Glutamatergic neuron (in vitro differentiated cells): ENCODE data around the gene METTL26. TPM values are rescaled to one million over a fixed set of nuclear protein-coding genes. Genes with fewer than 3 reads are reported as not detected.

Source experiments
- DNase-seq: peaks from one replicate; pipeline ENCODE4 v3.0.0; 2022
- H3K27ac Mint-ChIP-seq: one replicate; pipeline ENCODE4 v1.8.0; 2020; ENCODE audit warnings: mild to moderate bottlenecking, mixed read lengths, inconsistent platforms; ENCODE audit not compliant: unreplicated experiment
- H3K27me3 Mint-ChIP-seq: one replicate; pipeline ENCODE4 v1.8.0; 2020; ENCODE audit warnings: mild to moderate bottlenecking, moderate library complexity, mixed read lengths, inconsistent platforms; ENCODE audit not compliant: unreplicated experiment
- H3K36me3 Mint-ChIP-seq: one replicate; pipeline ENCODE4 v1.8.0; 2020; ENCODE audit warnings: mild to moderate bottlenecking, mixed read lengths, inconsistent platforms; ENCODE audit not compliant: unreplicated experiment
- H3K4me1 Mint-ChIP-seq: one replicate; pipeline ENCODE4 v1.8.0; 2020; ENCODE audit warnings: mild to moderate bottlenecking, low read depth, mixed read lengths, inconsistent platforms; ENCODE audit not compliant: unreplicated experiment
- H3K4me3 Mint-ChIP-seq: one replicate; pipeline ENCODE4 v1.8.0; 2020; ENCODE audit warnings: mild to moderate bottlenecking, mixed read lengths, inconsistent platforms; ENCODE audit not compliant: unreplicated experiment
- H3K9me3 Mint-ChIP-seq: one replicate; pipeline ENCODE4 v1.8.0; 2020; ENCODE audit warnings: mild to moderate bottlenecking, moderate library complexity, mixed read lengths, inconsistent platforms; ENCODE audit not compliant: unreplicated experiment
- total RNA-seq: library from RNA; stranded (reverse); fragmentation: NEBNext Ultra II Directional; extraction: Animal tissue kit (Norgen Biotek cat#: 25700); gene quantifications from one replicate; pipeline ENCODE4 v1.2.1, GENCODE V29; 2021; ENCODE audit not compliant: unreplicated experiment
- TF ChIP-seq, protein P1 (sequence below): fragments of 200-600 bp; sonication (generic); IDR thresholded peaks from one replicate; pipeline ENCODE4 v1.5.0; 2021; ENCODE audit not compliant: partially characterized antibody, unreplicated experiment

Gene METTL26
- total RNA-seq, 1 donor from 2014 or later, result 63.6 TPM

GRCh38 chr16:589658-590187, 46.4 kb downstream of the METTL26 start, which contains the start of gene RAB40C:
Gene RAB40C (plus strand): TSS chr16:590066. CDS start chr16:590292, 226 bp downstream.
- Mint-ChIP-seq H3K36me3 (peaks cover 7% of the 10 kb centered on the region), H3K4me3 (peak within 1 kb of the TSS; percentile 100), H3K27me3 (peaks cover 24% of the 10 kb centered on the region), H3K27ac (peak within 1 kb of the TSS; percentile 100), H3K9me3 (peaks cover 25% of the 10 kb centered on the region), H3K4me1 (peaks cover 35% of the 10 kb centered on the region)
- peak; percentile 99 for DNase-seq
- TF ChIP-seq, protein P1, sequence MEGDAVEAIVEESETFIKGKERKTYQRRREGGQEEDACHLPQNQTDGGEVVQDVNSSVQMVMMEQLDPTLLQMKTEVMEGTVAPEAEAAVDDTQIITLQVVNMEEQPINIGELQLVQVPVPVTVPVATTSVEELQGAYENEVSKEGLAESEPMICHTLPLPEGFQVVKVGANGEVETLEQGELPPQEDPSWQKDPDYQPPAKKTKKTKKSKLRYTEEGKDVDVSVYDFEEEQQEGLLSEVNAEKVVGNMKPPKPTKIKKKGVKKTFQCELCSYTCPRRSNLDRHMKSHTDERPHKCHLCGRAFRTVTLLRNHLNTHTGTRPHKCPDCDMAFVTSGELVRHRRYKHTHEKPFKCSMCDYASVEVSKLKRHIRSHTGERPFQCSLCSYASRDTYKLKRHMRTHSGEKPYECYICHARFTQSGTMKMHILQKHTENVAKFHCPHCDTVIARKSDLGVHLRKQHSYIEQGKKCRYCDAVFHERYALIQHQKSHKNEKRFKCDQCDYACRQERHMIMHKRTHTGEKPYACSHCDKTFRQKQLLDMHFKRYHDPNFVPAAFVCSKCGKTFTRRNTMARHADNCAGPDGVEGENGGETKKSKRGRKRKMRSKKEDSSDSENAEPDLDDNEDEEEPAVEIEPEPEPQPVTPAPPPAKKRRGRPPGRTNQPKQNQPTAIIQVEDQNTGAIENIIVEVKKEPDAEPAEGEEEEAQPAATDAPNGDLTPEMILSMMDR, result no peak

DNA sequence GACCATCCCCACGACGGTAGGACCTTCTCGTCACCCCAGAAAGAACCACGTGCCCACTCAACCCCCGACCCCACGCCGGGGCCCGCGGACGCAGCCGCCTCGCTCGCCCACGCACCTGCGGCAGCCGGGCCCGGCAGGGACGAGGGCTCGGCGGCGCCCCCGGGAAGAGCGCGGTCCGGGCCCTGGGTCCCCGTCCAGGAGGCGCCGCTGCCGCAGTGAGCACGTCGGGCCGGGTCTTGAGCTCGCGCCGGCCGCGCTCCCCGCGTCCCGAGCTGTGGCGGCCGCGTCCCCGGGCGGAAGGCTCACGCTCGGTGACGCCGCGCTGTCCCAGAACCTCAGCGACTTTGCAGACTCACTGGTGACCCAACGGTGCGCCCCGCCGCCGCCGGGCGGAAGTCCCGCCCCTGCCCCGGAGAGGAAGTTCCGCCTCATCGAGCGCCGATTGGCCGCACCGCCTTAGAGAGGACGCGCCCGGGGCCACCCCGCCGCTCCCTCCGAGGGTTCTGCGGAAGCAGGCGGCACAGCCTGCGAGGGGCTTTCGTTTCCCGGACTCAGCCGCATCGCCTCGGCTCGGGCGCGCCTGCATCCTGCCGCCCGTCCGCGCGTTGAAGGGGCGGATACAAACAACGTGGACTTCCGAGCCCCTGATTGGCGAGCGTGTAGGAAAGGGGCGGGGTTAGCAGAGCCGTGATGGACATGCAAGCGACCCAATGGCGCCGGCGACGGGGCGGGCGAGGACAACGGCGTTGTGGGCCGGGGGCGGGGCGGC, 47.0 kb downstream of the METTL26 start:
- TF ChIP-seq, protein P1, result no peak
- peaks cover 7% of the 10 kb centered on the region for H3K36me3 Mint-ChIP-seq
- peak overlapping the region; percentile 100 for H3K27ac Mint-ChIP-seq
- peaks cover 24% of the 10 kb centered on the region for H3K27me3 Mint-ChIP-seq
- peaks cover 29% of the 10 kb centered on the region for H3K4me1 Mint-ChIP-seq
- peak; percentile 97 for DNase-seq
- H3K4me3 Mint-ChIP-seq, result peak overlapping the region; percentile 98
- H3K9me3 Mint-ChIP-seq, result peaks cover 20% of the 10 kb centered on the region

DNA sequence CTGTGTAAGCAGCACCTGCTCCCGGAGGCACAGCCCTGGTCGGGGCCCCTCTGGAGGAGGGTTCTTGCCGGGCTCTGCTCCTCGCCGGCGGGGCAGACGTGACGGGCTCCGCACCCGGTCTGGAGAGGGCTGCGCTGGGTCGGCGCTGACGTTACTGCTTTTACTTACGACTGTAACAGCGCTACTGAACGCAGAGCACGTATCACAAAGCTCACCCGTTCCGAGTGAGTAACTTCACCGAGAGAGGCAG, 47.5 kb downstream of the METTL26 start:
- Mint-ChIP-seq H3K27ac (peak overlapping the region; percentile 83), H3K4me3 (peak overlapping the region; percentile 93), H3K36me3 (peaks cover 7% of the 10 kb centered on the region), H3K9me3 (peaks cover 20% of the 10 kb centered on the region), H3K4me1 (peaks cover 27% of the 10 kb centered on the region), H3K27me3 (peaks cover 24% of the 10 kb centered on the region)
- TF ChIP-seq, protein P1, result no peak
- DNase-seq, result peak; percentile 65

DNA sequence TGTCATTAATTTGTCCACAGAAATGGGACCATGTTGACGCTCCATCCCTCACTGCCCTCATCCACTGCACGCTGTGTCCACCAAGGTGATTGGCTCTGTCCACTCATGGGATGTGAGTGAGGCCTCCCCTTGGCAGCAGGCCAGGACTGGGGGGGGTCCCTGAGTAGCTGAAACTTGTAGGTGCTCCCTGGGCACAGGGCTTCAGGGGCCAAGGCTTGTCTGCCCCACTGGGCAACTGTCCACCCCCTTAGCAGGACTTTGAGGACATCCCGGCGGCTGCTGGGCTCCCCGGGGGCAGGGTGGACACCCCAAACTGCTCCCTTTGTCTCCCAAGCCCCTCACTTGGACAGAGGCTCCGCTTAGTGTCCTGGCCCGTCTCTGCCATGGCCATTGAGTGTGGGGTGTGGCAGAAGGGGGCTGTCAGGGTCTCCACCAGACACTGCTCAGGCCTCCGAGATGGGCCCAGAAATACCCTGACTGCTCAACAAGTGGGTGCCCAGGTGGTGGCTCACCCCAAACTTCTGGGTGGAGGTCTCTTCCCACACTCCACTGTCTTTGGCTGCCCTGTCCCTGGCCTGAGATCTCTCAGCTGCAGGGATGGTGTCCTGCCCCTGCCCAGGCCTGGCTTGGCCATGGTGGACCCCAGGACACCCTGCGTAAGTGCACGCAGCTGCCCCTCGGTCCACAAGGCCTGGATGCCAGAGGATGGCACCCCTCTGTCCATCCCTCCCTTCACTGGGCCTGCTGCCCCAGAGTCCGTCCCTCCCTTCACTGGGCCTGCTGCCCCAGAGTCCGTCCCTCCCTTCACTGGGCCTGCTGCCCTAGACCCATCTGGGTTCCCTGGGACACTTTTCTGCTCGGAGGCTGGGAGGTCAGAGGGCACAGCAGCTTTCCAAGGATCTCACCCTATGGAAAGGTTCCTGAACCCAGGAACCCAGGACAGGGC, 49.2 kb downstream of the METTL26 start:
- Mint-ChIP-seq H3K36me3 (peaks cover 7% of the 10 kb centered on the region), H3K9me3 (peaks cover 20% of the 10 kb centered on the region), H3K27me3 (peaks cover 20% of the 10 kb centered on the region), H3K4me3 (peak overlapping the region; percentile 93), H3K27ac (peak overlapping the region; percentile 76), H3K4me1 (peaks cover 12% of the 10 kb centered on the region)
- no peak for DNase-seq
- TF ChIP-seq, protein P1, result no peak
